Measurements from ENCODE around the gene KRTAP5-3. TPM values are rescaled to one million over a fixed set of nuclear protein-coding genes. Genes with fewer than 3 reads are reported as not detected.
A peak's percentile ranks its signal among the peaks of the same experiment; 100 is the strongest.

Gene KRTAP5-3
- total RNA-seq, 1 donor from 2014 or later, result not detected

- no peak overlapping the region for H3K4me3 Mint-ChIP-seq (ENCODE audit: low read depth)
- no peak overlapping the region for H3K27ac Mint-ChIP-seq
- peak; percentile 48 for DNase-seq (ENCODE audit: low spot score, unreplicated experiment)
- peaks cover 31% of the 10 kb centered on the region for H3K27me3 Mint-ChIP-seq
- no peaks in the 10 kb centered on the region for H3K36me3 Mint-ChIP-seq (ENCODE audit: insufficient read depth)
- H3K9me3 Mint-ChIP-seq (ENCODE audit: low read depth), result no peaks in the 10 kb centered on the region
- peaks cover 6% of the 10 kb centered on the region for H3K4me1 Mint-ChIP-seq (ENCODE audit: low read depth)
- peak; percentile 93 for TF ChIP-seq CTCF (IDR thresholded peaks at IDR 0.05; ENCODE audit: unreplicated experiment)
These were observed 32.0 kb upstream of the KRTAP5-3 start for GRCh38 chr11:1640076-1640946.

DNA sequence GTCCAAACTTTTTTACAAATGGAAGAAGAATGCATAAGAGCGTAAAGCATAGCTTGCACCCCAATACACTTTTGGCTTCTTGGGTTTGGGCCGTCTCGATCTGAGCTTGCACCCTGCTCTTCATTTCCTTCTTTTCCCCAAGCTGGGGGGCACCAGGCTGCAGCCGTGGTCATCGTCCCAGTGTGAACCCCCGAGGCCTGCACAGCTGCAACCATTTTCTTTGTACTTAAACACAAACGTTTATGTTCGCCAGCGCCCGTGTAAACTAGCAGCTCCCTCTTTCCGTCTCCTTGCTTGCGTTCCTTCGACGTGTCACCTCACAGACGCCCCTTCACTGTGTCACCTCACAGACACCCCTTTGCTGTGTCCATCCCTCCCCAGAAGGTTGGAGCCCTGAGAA, 31.4 kb upstream of the KRTAP5-3 start:
- no peak for DNase-seq (ENCODE audit: low spot score, unreplicated experiment)
- Mint-ChIP-seq H3K9me3 (ENCODE audit: low read depth) (no peaks in the 10 kb centered on the region), H3K4me3 (ENCODE audit: low read depth) (no peak overlapping the region), H3K27ac (no peak overlapping the region), H3K27me3 (peaks cover 37% of the 10 kb centered on the region), H3K4me1 (ENCODE audit: low read depth) (peaks cover 6% of the 10 kb centered on the region), H3K36me3 (ENCODE audit: insufficient read depth) (no peaks in the 10 kb centered on the region)
- TF ChIP-seq CTCF (IDR thresholded peaks at IDR 0.05; ENCODE audit: unreplicated experiment), result no peak

DNA sequence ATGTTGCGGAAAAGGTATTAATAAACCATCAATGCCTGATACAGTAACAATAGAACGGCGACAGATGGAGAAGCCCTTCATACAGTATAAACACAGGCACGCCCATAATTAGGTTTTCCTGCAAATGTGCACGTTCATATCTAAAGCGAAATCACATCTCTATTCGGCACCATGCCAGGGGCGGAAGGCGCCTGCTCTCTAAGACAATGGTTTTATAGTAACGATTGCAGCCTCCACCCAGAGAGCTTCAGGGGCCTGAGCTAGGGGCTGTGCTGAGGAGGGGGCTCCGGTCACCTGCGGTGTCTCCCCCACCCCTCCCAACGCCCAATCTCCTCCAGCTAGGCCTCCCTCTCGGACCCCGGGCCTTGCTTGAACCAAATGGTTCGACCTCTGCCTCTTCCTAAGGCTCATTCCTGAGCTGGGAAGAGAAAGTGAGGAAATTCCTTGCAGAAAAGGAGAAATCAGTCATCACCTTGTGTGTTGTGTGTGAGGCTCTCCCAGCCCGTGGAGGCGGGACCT, 30.9 kb upstream of the KRTAP5-3 start:
- H3K36me3 Mint-ChIP-seq (ENCODE audit: insufficient read depth), result no peaks in the 10 kb centered on the region
- H3K27me3 Mint-ChIP-seq, result peaks cover 33% of the 10 kb centered on the region

GRCh38 chr11:1638344-1638743, 30.1 kb upstream of the KRTAP5-3 start:
- Mint-ChIP-seq H3K36me3 (ENCODE audit: insufficient read depth) (no peaks in the 10 kb centered on the region), H3K4me1 (ENCODE audit: low read depth) (peaks cover 6% of the 10 kb centered on the region), H3K27me3 (peaks cover 32% of the 10 kb centered on the region), H3K9me3 (ENCODE audit: low read depth) (no peaks in the 10 kb centered on the region), H3K27ac (no peak overlapping the region), H3K4me3 (ENCODE audit: low read depth) (no peak overlapping the region)
- no peak for DNase-seq (ENCODE audit: low spot score, unreplicated experiment)
- no peak for TF ChIP-seq CTCF (IDR thresholded peaks at IDR 0.05; ENCODE audit: unreplicated experiment)

More for the DNA sequence above, 30.9 kb upstream of the KRTAP5-3 start:
- H3K9me3 Mint-ChIP-seq (ENCODE audit: low read depth), result no peaks in the 10 kb centered on the region
- H3K4me3 Mint-ChIP-seq (ENCODE audit: low read depth), result no peak overlapping the region
- H3K27ac Mint-ChIP-seq, result no peak overlapping the region
- peaks cover 6% of the 10 kb centered on the region for H3K4me1 Mint-ChIP-seq (ENCODE audit: low read depth)
- TF ChIP-seq CTCF (IDR thresholded peaks at IDR 0.05; ENCODE audit: unreplicated experiment), result no peak
- no peak for DNase-seq (ENCODE audit: low spot score, unreplicated experiment)

- TF ChIP-seq CTCF (IDR thresholded peaks at IDR 0.05; ENCODE audit: unreplicated experiment), result no peak
- Mint-ChIP-seq H3K27me3 (peaks cover 39% of the 10 kb centered on the region), H3K9me3 (ENCODE audit: low read depth) (no peaks in the 10 kb centered on the region), H3K4me1 (ENCODE audit: low read depth) (peaks cover 8% of the 10 kb centered on the region), H3K4me3 (ENCODE audit: low read depth) (no peak overlapping the region), H3K27ac (no peak overlapping the region), H3K36me3 (ENCODE audit: insufficient read depth) (no peaks in the 10 kb centered on the region)
- DNase-seq (ENCODE audit: low spot score, unreplicated experiment), result no peak
These were observed 29.4 kb upstream of the KRTAP5-3 start for GRCh38 chr11:1637628-1638027.
